WTC11 (cell line): ENCODE results near the gene TTC17. TPM values are rescaled to one million over a fixed set of nuclear protein-coding genes. Genes with fewer than 3 reads are reported as not detected.

Experiments used
- ATF2 ChIP-seq: sonication (generic); formaldehyde crosslinking; IDR thresholded peaks from 2 replicates; pipeline ENCODE4 v1.8.1; 2022; ENCODE audit warnings: low read depth, missing genetic modification reagents, borderline replicate concordance
- CBFB ChIP-seq: sonication (generic); formaldehyde crosslinking; IDR thresholded peaks from 2 replicates; pipeline ENCODE4 v1.8.1; 2022; ENCODE audit warnings: mild to moderate bottlenecking, low read depth, missing genetic modification reagents
- CDX4 ChIP-seq: fragments of 250-450 bp; sonication (Bioruptor Pico); IDR thresholded peaks from 2 replicates; pipeline ENCODE4 v1.9.0; 2021; ENCODE audit warnings: moderate library complexity, mild to moderate bottlenecking, inconsistent platforms, borderline replicate concordance
- CREB1 ChIP-seq: sonication (generic); formaldehyde crosslinking; IDR thresholded peaks from 2 replicates; pipeline ENCODE4 v1.8.0; 2023; ENCODE audit warnings: mild to moderate bottlenecking, missing genetic modification reagents
- CREM ChIP-seq: sonication (generic); formaldehyde crosslinking; IDR thresholded peaks from 2 replicates; pipeline ENCODE4 v1.8.1; 2022; ENCODE audit warnings: mild to moderate bottlenecking, missing genetic modification reagents, moderate library complexity
- CTCF ChIP-seq: fragments of 200-600 bp; IDR thresholded peaks from 2 replicates; pipeline ENCODE4 v1.8.0; 2022; ENCODE audit warnings: antibody characterized with exemption
- EMX1 ChIP-seq: fragments of 250-450 bp; sonication (Bioruptor Pico); IDR thresholded peaks from 2 replicates; pipeline ENCODE4 v1.8.0; 2021; ENCODE audit warnings: mild to moderate bottlenecking
- FOXJ3 ChIP-seq: sonication (generic); formaldehyde crosslinking; IDR thresholded peaks from 2 replicates; pipeline ENCODE4 v1.9.0; 2021; ENCODE audit warnings: missing genetic modification reagents, mild to moderate bottlenecking, borderline replicate concordance
- FOXP4 ChIP-seq: sonication (generic); formaldehyde crosslinking; IDR thresholded peaks from 2 replicates; pipeline ENCODE4 v1.8.0; 2022; ENCODE audit warnings: mild to moderate bottlenecking, missing genetic modification reagents
- GRHL2 ChIP-seq: fragments of 250-450 bp; sonication (Bioruptor Pico); IDR thresholded peaks from 2 replicates; pipeline ENCODE4 v1.8.0; 2022; ENCODE audit warnings: mild to moderate bottlenecking, moderate library complexity; ENCODE audit not compliant: insufficient replicate concordance, severe bottlenecking
- KAT7 ChIP-seq: sonication (generic); formaldehyde crosslinking; IDR thresholded peaks from 2 replicates; pipeline ENCODE4 v1.8.1; 2023; ENCODE audit warnings: missing genetic modification reagents, mild to moderate bottlenecking, borderline replicate concordance
- MLX ChIP-seq: sonication (generic); formaldehyde crosslinking; IDR thresholded peaks from 2 replicates; pipeline ENCODE4 v1.8.1; 2023; ENCODE audit warnings: mild to moderate bottlenecking, missing genetic modification reagents, moderate library complexity
- MXD4 ChIP-seq: fragments of 250-450 bp; sonication (Bioruptor Pico); IDR thresholded peaks from 2 replicates; pipeline ENCODE4 v1.8.0; 2021; ENCODE audit warnings: mild to moderate bottlenecking, moderate library complexity, borderline replicate concordance
- NFATC4 ChIP-seq: fragments of 250-450 bp; sonication (Bioruptor Pico); IDR thresholded peaks from 2 replicates; pipeline ENCODE4 v1.9.0; 2021; ENCODE audit warnings: mild to moderate bottlenecking
- NR2C2 ChIP-seq: sonication (generic); formaldehyde crosslinking; IDR thresholded peaks from 2 replicates; pipeline ENCODE4 v1.8.0; 2022; ENCODE audit warnings: mild to moderate bottlenecking, missing genetic modification reagents
- SMAD4 ChIP-seq: sonication (generic); formaldehyde crosslinking; IDR thresholded peaks from 2 replicates; pipeline ENCODE4 v1.8.0; 2022; ENCODE audit warnings: mild to moderate bottlenecking, missing genetic modification reagents
- STAT6 ChIP-seq: sonication (generic); formaldehyde crosslinking; conservative IDR thresholded peaks from 2 replicates; pipeline ENCODE4 v1.8.1; 2023; ENCODE audit warnings: mild to moderate bottlenecking, low read depth, missing genetic modification reagents, moderate library complexity
- TCF7 ChIP-seq: sonication (generic); formaldehyde crosslinking; IDR thresholded peaks from 2 replicates; pipeline ENCODE4 v1.8.0; 2022; ENCODE audit warnings: mild to moderate bottlenecking, low read depth, missing genetic modification reagents, moderate library complexity
- TEAD1 ChIP-seq: sonication (generic); formaldehyde crosslinking; IDR thresholded peaks from 2 replicates; pipeline ENCODE4 v1.8.0; 2022; ENCODE audit warnings: mild to moderate bottlenecking, missing genetic modification reagents
- TP53 ChIP-seq: sonication (generic); formaldehyde crosslinking; IDR thresholded peaks from 2 replicates; pipeline ENCODE4 v1.8.1; 2023; ENCODE audit warnings: mild to moderate bottlenecking, missing genetic modification reagents
- USF1 ChIP-seq: sonication (generic); formaldehyde crosslinking; IDR thresholded peaks from 2 replicates; pipeline ENCODE4 v1.8.0; 2022; ENCODE audit warnings: mild to moderate bottlenecking, missing genetic modification reagents
- ZBTB21 ChIP-seq: sonication (generic); formaldehyde crosslinking; IDR thresholded peaks from 2 replicates; pipeline ENCODE4 v1.8.1; 2023; ENCODE audit warnings: mild to moderate bottlenecking, missing genetic modification reagents, borderline replicate concordance
- ZBTB43 ChIP-seq: sonication (generic); formaldehyde crosslinking; IDR thresholded peaks from 2 replicates; pipeline ENCODE4 v1.8.1; 2023; ENCODE audit warnings: mild to moderate bottlenecking, missing genetic modification reagents
- total RNA-seq: library from RNA; stranded (reverse); gene quantifications from 3 replicates; pipeline ENCODE4 v1.2.3, GENCODE V29; 2021

TTC17 gene
- total RNA-seq, 1 experiment from 2014 or later = 69.0 TPM

GRCh38 chr11:43358801-43359421, at the start of gene TTC17 (continued):
- TF ChIP-seq CTCF (no peak), NFATC4 (CRISPR knock-in tag) (0 out of 2 replicates have a peak, but pooled peaks have one; percentile 34), CBFB (CRISPR knock-in tag) (no peak), MXD4 (CRISPR knock-in tag) (no peak), SMAD4 (CRISPR knock-in tag) (no peak), CREM (CRISPR knock-in tag) (0 out of 2 replicates have a peak, but pooled peaks have one; percentile 61), STAT6 (CRISPR knock-in tag) (no peak), KAT7 (CRISPR knock-in tag) (peak; percentile 91; the same call in 1 of the 2 replicates), NR2C2 (CRISPR knock-in tag) (no peak), TP53 (0 out of 2 replicates have a peak, but pooled peaks have one; percentile 46), FOXJ3 (CRISPR knock-in tag) (0 out of 2 replicates have a peak, but pooled peaks have one; percentile 38), CDX4 (no peak), EMX1 (CRISPR knock-in tag) (no peak), USF1 (CRISPR knock-in tag) (no peak), CREB1 (no peak), ZBTB21 (no peak; the same call in 1 of the 2 replicates), MLX (CRISPR knock-in tag) (no peak), ATF2 (CRISPR knock-in tag) (0 out of 2 replicates have a peak, but pooled peaks have one; percentile 17), ZBTB43 (CRISPR knock-in tag) (0 out of 2 replicates have a peak, but pooled peaks have one; percentile 68), GRHL2 (CRISPR knock-in tag) (no peak), TCF7 (CRISPR knock-in tag) (0 out of 2 replicates have a peak, but pooled peaks have one; percentile 54), FOXP4 (CRISPR knock-in tag) (peak; percentile 73; the same call in 1 of the 2 replicates), TEAD1 (CRISPR knock-in tag) (peak; percentile 71; the same call in 1 of the 2 replicates)
